Keratinocyte (primary cell): ENCODE results near the gene EGFL7. TPM values are rescaled to one million over a fixed set of nuclear protein-coding genes. Genes with fewer than 3 reads are reported as not detected.

ENCODE experiments used
- DNase-seq: peaks from one replicate; pipeline ENCODE4 v3.0.0-alpha.2; 2011; ENCODE audit warnings: low read depth, missing footprints, low spot score
- FAIRE-seq: peaks from 2 replicates; lab custom pipeline; 2011; peaks lifted over from hg19 to GRCh38; lab: Jason Lieb, UNC
- H2AFZ ChIP-seq: 2 replicates; pipeline ENCODE4 v1.6.0; 2012; ENCODE audit warnings: low read length, control low read depth, inconsistent platforms; ENCODE audit not compliant: control insufficient read depth
- H3K27ac ChIP-seq: 2 replicates; pipeline ENCODE4 v1.5.1; 2011; ENCODE audit warnings: low read length; ENCODE audit not compliant: control insufficient read depth, insufficient read depth
- H3K27me3 ChIP-seq: 3 replicates; pipeline ENCODE4 v1.6.0; 2011; ENCODE audit warnings: low read length; ENCODE audit not compliant: control insufficient read depth, insufficient read depth; ENCODE audit errors: extremely low read depth
- H3K36me3 ChIP-seq, 2 experiments: 2 replicates in 1 of 2; 3 replicates in 1 of 2; pipeline ENCODE4 v1.5.1; 2011; ENCODE audit warnings: low read length in 2 of 2, mild to moderate bottlenecking in 1 of 2; ENCODE audit not compliant: control insufficient read depth in 2 of 2, insufficient read depth in 2 of 2; ENCODE audit errors: extremely low read depth in 1 of 2
- H3K4me1 ChIP-seq: 3 replicates; pipeline ENCODE4 v1.5.1; 2011; ENCODE audit warnings: low read length; ENCODE audit not compliant: control insufficient read depth, insufficient read depth; ENCODE audit errors: extremely low read depth
- H3K4me2 ChIP-seq: 3 replicates; pipeline ENCODE4 v1.6.0; 2011; ENCODE audit warnings: low read depth, low read length; ENCODE audit not compliant: control insufficient read depth, insufficient read depth; ENCODE audit errors: extremely low read depth
- H3K4me3 ChIP-seq, 3 experiments: fragments of 200-600 bp in 1 of 3; sonication (generic) in 1 of 3; 2 replicates in 2 of 3; 3 replicates in 1 of 3; pipeline ENCODE4 v1.5.1; 2011 to 2016; ENCODE audit warnings: low read length in 3 of 3, mild to moderate bottlenecking in 3 of 3, control low read depth in 2 of 3, inconsistent platforms in 1 of 3, low read depth in 1 of 3, mixed read lengths in 1 of 3, mixed run types in 1 of 3, moderate library complexity in 1 of 3; ENCODE audit not compliant: control insufficient read depth in 2 of 3, insufficient read depth in 2 of 3; ENCODE audit errors: extremely low read depth in 1 of 3
- H3K79me2 ChIP-seq: 2 replicates; pipeline ENCODE4 v1.6.0; 2012; ENCODE audit warnings: low read length; ENCODE audit not compliant: control insufficient read depth, insufficient read depth
- H3K9ac ChIP-seq: 3 replicates; pipeline ENCODE4 v1.6.0; 2011; ENCODE audit warnings: low read length; ENCODE audit not compliant: control insufficient read depth, insufficient read depth; ENCODE audit errors: extremely low read depth
- H3K9me1 ChIP-seq: 3 replicates; pipeline ENCODE4 v1.6.0; 2011; ENCODE audit warnings: low read length; ENCODE audit not compliant: control insufficient read depth, insufficient read depth; ENCODE audit errors: extremely low read depth
- H3K9me3 ChIP-seq: 2 replicates; pipeline ENCODE4 v1.5.1; 2012; ENCODE audit warnings: low read depth, low read length; ENCODE audit not compliant: control insufficient read depth
- H4K20me1 ChIP-seq: 3 replicates; pipeline ENCODE4 v1.6.0; 2011; ENCODE audit warnings: low read length; ENCODE audit not compliant: control insufficient read depth, insufficient read depth; ENCODE audit errors: extremely low read depth
- CTCF ChIP-seq, 3 experiments: IDR thresholded peaks in 1 of 3; conservative IDR thresholded peaks in 1 of 3; optimal IDR thresholded peaks in 1 of 3; 2 replicates in 2 of 3; 3 replicates in 1 of 3; pipeline versions ENCODE3 to v1.5.1; 2011; ENCODE audit warnings: low read length in 3 of 3, mild to moderate bottlenecking in 3 of 3, moderate library complexity in 2 of 3, control low read depth in 1 of 3, inconsistent platforms in 1 of 3; ENCODE audit not compliant: insufficient read depth in 2 of 3; ENCODE audit errors: extremely low read depth in 1 of 3
- EZH2 ChIP-seq: IDR thresholded peaks from one replicate; pipeline ENCODE4 v1.6.1; 2012; ENCODE audit warnings: inconsistent platforms, mild to moderate bottlenecking, low read length, moderate library complexity
- dilution Hi-C: fragments of 300-500 bp; cut with MboI; formaldehyde crosslinking; loops from one replicate; pipeline ENCODE4 v1.7.0; 2020; ENCODE audit warnings: low sequenced_read_pairs; ENCODE audit not compliant: extremely low pct_ligation_motif_present
- polyA plus RNA-seq, 5 experiments: library from polyadenylated mRNA; depleted of rRNA in 3 of 5; stranded (reverse) in 3 of 5; stranded (forward) in 1 of 5; unstranded in 1 of 5; fragments of >200 nt; gene quantifications; 1 replicate in 1 of 5; 2 replicates in 3 of 5; 3 replicates in 1 of 5; pipeline versions ENCODE4 v1.2.1 to v1.2.3, GENCODE V29; 2011 to 2012; ENCODE audit warnings: missing spikeins in 2 of 5, low read depth in 1 of 5, low replicate concordance in 1 of 5

EGFL7 gene
- polyA plus RNA-seq, 1 donor (not counting 4 experiments of a cell fraction or from before 2014, with no cell fraction given): 4.2 TPM

GRCh38 chr9:136621734-136622093 is 41.0 kb upstream of the EGFL7 start:
- H4K20me1 ChIP-seq: no peaks in the 10 kb centered on the region
- H3K9me3 ChIP-seq: no peaks in the 10 kb centered on the region
- TF ChIP-seq EZH2 (no peak), CTCF (optimal IDR thresholded peaks at IDR 0.05 in 1 of 3, IDR thresholded peaks at IDR 0.05 in 1 of 3, conservative IDR thresholded peaks at IDR 0.05 in 1 of 3; ENCODE audit: extremely low read depth in 1 of 3, insufficient read depth in 2 of 3, low read length in 3 of 3) (no peak)
- no peaks in the 10 kb centered on the region for H3K79me2 ChIP-seq
- peaks cover 7% of the 10 kb centered on the region for H3K27me3 ChIP-seq
- peaks cover 51% of the 10 kb centered on the region for H3K4me1 ChIP-seq
- H3K9me1 ChIP-seq: no peaks in the 10 kb centered on the region
- H3K36me3 ChIP-seq: no peaks in the 10 kb centered on the region
- peak overlapping the region; percentile 99 for H3K27ac ChIP-seq
- DNase-seq (no peak), FAIRE-seq (no peak)
- H3K4me2 ChIP-seq: no peak overlapping the region
- H3K4me3 ChIP-seq: no peak overlapping the region
- dilution Hi-C loops: no loop called here
- no peak overlapping the region for H2AFZ ChIP-seq
- peak overlapping the region; percentile 63 for H3K9ac ChIP-seq

GRCh38 chr9:136622538-136622948 is 40.2 kb upstream of the EGFL7 start:
- FAIRE-seq (peak; percentile 82), DNase-seq (peak; percentile 65)
- Histone ChIP-seq H3K9ac (peak overlapping the region; percentile 94), H3K27ac (peak overlapping the region; percentile 99), H3K9me1 (no peaks in the 10 kb centered on the region), H3K27me3 (peaks cover 7% of the 10 kb centered on the region), H3K36me3 (no peaks in the 10 kb centered on the region), H4K20me1 (no peaks in the 10 kb centered on the region), H3K9me3 (no peaks in the 10 kb centered on the region), H3K4me2 (peak overlapping the region; percentile 84), H2AFZ (no peak overlapping the region), H3K4me3 (no peak overlapping the region), H3K4me1 (peaks cover 59% of the 10 kb centered on the region), H3K79me2 (no peaks in the 10 kb centered on the region)
- TF ChIP-seq EZH2 (no peak), CTCF (optimal IDR thresholded peaks at IDR 0.05 in 1 of 3, IDR thresholded peaks at IDR 0.05 in 1 of 3, conservative IDR thresholded peaks at IDR 0.05 in 1 of 3; ENCODE audit: extremely low read depth in 1 of 3, insufficient read depth in 2 of 3, low read length in 3 of 3) (no peak)
- dilution Hi-C loops: no loop called here
